GM12872 (cell line): ENCODE measurements around the gene ASB13.

Experiments used
- TF ChIP-seq, protein P1 (sequence below): IDR thresholded peaks from 3 replicates; pipeline ENCODE4 v1.5.1; 2011; ENCODE audit warnings: low read depth, mild to moderate bottlenecking, low read length, moderate library complexity; ENCODE audit not compliant: insufficient read depth

The ASB13 gene

DNA sequence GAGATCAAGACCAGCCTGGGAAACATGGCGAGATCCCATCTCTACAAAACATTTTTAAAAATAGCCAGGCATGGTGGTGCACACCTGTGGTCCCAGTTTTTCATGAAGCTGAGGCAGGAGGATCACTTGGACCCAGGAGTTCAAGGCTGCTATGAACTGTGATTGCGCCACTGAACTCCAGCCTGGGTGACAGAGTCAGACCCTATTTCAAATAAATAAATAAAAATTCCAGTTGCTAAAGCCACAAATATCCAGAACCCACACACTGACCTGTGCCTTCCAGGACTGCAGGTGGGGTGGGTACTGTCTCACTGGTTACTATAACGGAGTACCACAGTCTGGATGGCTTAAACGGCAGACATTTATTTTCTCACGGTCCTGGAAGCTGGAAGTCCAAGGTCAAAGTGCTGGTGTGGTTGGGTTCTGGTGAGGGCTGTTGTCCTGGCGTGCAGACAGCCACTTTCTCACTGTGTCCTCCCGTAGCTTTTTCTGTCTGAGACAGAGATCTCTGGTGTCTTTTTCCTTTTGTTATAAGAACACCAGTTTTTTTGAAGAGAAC lies 38.8 kb downstream of the ASB13 start:
- TF ChIP-seq, protein P1, sequence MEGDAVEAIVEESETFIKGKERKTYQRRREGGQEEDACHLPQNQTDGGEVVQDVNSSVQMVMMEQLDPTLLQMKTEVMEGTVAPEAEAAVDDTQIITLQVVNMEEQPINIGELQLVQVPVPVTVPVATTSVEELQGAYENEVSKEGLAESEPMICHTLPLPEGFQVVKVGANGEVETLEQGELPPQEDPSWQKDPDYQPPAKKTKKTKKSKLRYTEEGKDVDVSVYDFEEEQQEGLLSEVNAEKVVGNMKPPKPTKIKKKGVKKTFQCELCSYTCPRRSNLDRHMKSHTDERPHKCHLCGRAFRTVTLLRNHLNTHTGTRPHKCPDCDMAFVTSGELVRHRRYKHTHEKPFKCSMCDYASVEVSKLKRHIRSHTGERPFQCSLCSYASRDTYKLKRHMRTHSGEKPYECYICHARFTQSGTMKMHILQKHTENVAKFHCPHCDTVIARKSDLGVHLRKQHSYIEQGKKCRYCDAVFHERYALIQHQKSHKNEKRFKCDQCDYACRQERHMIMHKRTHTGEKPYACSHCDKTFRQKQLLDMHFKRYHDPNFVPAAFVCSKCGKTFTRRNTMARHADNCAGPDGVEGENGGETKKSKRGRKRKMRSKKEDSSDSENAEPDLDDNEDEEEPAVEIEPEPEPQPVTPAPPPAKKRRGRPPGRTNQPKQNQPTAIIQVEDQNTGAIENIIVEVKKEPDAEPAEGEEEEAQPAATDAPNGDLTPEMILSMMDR = no peak

DNA sequence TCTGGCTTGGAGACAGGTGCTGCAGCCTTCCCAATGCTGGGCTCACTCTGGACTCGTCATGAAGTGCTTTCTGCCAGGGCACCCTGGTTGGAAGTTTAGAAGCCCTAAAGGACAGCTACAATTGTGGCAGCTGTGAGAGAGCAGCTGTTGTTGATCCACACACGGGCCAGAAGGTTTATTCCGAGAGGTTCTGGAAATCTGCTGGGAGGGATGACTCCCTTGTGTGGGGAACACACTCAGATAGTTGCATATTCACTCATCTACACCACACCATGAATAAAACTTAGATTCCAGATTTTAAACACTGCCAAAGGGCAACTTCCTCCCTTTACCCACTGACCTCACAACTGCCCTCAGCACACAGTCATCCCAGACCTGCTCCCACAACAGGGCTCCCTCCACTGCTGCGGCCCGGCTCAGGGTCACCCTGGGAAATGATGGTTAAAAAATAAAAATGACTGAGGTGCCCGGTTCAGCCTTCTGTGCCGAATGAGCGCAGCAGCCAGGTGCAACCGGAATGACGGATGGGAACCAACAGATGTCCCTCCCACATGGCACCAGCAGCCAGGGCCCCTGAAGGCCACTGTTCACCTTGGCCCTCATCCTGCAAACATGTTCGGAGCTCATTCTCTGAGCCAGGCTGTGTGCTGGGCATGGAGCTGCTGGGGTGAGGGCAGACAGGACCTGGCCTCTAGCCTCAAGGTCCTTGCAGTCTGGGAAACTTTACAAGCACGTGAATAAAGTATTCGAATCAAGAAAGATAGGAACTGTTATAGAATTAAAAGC lies 40.2 kb downstream of the ASB13 start:
- TF ChIP-seq, protein P1 = no peak

DNA sequence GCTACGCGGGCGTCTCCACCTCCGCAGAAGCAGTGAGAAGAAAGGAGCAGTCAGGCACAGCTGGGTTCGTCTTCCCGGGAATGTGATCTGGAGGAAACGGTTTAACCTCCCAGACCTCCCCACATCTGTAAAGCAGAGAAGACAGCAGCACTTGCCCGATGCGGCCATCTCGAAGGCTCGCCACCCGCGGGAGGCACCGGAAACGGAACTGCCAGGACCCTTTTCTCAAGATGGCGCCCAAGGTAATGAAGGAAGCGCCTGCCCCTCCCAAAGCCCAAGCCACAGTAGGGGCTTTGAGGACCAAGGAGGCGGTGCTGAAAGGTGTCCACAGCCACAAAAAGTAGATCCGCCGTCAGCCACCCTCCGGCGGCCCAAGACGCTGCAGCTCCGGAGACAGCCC lies 41.7 kb downstream of the ASB13 start:
- TF ChIP-seq, protein P1 = no peak

DNA sequence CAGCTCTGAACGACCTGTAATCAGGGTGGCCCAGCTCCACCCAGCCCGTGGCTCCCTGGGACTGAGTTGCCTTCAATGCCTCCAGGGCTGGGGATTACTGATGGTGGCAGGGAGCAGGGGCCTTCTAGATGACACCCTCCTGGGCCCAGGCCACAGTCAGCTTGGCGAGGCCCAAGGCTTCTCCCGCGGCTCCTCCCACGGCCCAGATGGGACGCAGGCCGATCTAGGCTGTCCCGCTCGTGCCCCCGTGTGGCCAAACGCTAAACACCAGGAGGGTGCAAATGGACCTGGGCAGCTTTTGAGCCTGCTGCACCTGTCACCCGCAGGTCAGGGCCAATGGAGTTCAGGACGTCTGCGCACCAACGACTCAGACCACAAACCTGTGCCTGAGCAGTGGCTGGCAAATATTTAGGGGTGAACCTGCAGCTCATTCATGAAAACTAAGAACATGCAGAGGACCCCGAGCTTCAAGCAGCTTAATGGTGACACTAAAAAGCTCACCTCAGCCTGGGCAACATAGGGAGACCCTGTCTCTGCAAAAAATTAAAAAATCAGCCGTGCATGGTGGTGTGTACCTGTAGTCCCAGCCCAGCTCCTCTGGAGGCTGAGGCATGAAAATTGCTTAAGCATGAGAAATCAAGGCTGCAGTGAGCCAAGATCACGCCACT lies 43.2 kb downstream of the ASB13 start:
- TF ChIP-seq, protein P1 = peak; percentile 91

DNA sequence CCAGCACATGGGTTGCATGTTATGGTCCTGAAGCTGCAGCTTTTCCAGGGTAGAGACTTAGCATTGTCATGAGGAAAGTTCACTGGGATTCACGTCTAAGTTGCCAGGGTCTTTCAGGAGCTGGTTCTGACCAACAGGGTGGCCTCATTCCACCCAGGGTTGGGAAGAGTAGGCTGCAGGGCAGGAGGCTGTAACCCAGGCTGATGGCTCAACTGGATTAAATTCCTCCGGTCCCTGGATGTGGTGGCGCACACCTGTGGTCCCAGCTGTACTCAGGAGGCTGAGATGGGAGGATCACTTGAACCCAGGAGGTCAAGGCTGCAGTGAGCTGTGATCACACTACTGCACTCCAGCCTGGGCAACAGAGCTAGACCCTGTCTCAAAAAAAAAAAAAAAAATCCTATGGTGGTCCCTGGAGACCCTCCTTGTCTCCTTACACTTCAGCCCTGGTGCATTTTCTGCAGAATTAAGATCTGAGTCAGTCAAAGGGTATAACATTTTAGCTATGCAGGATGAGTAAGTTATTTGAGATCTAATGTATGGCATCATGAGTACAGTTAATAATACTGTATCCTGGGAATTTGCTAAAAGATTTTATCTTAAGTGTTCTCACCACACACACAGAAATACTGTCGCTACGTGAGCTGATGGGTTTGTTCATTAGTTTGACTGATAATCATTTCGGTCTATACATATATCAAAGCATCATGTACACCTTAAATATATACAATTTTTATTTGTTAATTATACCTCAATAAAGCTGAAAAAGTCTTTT lies 44.0 kb downstream of the ASB13 start:
- TF ChIP-seq, protein P1 = no peak

DNA sequence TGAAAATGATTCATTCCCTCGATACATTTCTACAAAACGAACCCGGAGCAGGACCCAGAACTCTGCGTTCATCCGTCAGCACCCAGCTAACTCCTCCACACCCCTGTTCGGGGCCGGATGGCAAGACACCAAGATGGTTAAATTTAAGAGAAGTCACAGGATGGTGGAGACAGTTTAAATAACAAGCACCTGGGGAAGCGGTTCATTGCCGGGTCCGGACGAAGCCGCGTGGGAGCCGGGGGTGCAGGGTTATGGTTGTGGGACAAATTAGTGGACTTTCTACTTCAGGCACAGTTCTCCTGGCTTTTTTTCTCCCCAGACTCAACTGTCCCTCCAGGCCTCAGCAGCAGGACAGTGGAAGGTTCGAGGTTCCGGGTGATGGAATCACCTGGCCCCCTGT lies 45.4 kb downstream of the ASB13 start:
- TF ChIP-seq, protein P1 = no peak

DNA sequence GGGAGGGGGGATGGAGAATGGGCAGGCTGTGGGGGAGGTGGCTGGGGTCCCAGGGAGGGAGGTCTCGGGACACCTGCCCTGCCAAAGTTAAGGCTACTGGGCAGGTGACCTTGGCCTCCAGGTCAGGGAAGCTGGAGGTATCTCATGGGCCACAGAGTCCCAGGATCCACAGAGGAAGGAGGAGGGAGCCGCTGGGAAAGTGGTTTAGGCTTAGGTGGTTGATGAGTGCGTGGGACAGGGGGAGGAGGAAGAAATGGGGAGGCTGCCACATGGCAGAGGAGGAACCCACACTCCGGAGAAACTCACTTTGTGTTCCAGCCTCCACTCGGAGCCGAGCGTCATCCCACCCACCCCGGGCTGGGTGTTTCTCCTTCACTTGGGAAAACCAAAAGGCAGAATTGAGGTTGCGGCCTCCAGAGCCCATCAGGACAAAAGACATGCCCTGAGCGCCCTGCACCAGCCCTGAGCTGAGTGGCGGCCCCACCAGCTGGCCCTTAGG lies 46.1 kb downstream of the ASB13 start:
- TF ChIP-seq, protein P1 = no peak
